NCI-H2081 treated with DMSO at 0.1 percent for 48 hours (cell line): ENCODE data around the gene OSM.

Source experiments
- DNase-seq: peaks from one replicate; lab custom pipeline; 2025; lab: John Stamatoyannopoulos, UW

The OSM gene

DNA sequence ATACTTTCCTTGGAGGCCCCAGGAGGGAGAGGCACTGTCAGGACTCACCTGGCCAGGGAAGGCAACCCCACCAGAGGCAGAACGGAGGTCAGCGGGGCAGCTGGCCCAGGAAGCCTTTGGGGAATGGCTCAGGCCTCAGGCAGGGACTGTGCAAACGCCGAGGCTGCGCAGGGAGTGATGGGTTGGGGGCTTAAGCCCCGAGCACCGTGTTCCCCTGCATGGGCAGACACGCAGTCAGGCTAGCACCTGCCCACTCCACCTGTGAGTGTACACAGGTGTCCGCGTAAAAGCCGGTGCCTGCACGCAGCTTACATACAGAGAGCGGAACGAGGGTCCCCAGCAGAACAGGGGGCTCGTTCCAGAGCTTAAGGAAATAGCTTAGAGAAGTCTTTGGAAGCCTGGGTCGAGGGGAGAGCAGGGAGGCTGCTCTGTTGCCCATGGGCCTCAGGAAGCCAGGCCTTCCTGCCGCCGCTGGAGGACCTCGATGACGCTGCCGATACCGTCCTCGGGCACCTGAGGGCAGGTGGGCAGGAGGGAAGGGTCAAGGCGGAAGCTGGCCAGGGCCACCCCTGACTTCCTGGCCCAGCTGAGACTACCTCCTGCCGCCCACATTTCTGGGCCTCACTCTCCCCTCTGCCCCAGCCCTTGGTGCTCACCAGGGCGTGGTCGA is 18.7 kb upstream of the OSM start:
- DNase-seq: no peak

DNA sequence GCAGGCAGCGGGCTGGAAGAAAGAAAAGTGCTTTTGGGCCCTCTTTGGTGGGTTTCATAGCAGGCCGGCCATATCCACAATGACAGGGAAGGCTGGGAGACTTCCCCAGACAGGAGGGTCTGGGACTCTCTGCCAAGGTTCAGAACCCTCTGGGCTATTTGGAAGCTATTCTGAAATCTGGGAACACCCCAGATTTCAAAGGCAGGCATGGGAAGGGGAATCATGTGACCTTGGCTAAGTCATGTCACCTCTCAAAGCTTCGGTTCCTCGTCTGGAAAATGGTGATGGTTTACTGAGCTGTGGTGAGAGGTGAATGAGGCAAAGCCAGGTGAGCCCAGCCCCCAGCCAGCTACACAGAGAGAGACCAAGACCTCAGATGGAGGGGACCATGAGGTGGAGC is 18.0 kb upstream of the OSM start:
- no peak for DNase-seq

DNA sequence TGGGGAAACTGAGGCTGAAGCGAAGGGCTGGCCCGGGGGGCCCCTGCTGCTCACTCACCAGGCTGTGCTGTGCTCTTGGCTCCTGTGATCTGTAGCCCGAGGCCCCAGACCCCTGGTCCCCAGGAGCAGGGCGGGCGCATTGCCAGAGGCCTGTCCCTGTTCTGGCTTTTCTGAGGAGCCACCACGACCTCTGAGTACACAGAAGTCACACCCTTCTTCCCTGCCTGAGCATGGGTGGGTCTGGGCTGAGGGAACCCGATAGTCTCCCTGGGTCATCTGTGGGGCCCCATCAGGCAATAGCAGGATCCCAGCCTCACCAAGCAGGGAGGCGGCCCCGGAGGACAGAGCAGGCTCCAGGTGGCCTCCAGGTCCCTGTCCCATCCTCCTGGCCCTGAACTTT is 17.5 kb upstream of the OSM start:
- no peak for DNase-seq

DNA sequence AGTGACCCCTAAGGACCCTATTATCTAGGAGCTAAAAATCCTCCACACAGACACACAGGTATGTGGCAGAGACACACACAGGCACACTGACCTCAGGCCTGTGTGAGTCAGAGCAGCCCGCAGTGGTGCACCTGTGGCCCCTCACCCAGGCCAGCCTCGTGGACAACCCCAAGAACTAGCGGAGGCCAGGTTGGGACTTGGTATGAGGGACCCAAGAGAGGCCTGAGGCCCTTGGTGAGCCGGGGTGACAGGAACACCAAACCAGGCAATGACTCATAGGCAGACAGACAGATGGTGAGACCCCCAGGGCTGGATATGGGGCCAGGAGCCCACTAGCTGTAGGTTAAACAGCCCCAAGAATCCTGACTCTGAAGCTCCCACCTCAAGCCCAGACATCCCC is 16.7 kb upstream of the OSM start:
- no peak for DNase-seq

DNA sequence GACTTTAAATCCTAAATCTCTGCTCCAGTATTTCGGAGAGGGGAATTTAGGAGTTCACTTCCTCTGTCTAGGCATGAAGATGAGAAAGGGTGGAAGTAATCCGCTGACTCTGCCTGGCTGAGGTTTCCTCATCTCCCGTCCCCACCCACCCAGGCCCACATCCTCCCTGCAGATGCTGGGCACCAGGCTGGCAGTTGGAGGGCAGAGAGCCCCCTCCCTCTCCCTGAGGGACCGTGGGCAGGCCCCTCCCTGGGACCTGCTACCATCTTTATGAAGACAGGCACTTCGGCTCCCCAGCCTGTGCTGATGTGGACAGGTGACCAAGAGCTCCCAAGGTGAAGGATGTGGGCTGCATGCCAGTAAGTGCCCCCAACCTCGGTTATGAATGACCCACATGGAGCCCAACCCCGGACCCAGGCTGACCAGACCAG is 16.0 kb upstream of the OSM start:
- no peak for DNase-seq

DNA sequence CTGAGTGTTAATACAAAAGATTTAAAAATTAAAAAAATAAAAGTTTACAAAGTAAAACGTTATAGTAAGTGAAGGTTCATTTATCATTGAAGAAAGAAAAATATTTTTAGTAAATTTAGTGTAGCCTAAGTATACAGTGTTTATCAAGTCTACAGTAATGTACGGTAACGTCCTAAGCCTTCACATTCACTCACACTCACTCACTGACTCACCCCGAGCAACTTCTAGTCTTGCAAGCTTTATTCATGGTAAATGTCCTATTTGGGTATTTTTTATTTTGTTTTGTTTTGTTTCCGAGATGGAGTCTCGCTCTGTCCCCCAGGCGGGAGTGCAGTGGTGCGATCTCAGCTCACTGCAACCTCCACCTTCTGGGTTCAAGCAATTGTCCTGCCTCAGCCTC is 13.9 kb upstream of the OSM start:
- DNase-seq: no peak

DNA sequence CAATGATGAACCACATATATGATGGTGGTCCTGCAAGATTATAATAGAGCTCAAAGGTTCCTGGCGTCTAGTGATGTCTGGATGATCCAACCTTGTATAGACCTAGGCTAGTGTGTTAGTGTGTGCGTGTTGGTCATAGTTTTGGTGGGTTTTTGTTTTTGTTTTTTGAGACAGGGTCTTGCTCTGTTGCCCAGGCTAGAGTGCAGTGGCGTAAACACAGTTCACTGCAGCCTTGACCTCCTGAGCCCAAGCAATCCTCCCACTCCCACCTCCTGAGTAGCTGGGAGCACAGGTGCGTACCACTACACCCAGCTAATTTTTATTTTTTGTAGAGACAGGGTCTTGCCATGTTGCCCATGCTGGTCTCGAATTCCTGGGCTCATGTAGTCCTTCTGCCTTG is 13.3 kb upstream of the OSM start:
- no peak for DNase-seq

DNA sequence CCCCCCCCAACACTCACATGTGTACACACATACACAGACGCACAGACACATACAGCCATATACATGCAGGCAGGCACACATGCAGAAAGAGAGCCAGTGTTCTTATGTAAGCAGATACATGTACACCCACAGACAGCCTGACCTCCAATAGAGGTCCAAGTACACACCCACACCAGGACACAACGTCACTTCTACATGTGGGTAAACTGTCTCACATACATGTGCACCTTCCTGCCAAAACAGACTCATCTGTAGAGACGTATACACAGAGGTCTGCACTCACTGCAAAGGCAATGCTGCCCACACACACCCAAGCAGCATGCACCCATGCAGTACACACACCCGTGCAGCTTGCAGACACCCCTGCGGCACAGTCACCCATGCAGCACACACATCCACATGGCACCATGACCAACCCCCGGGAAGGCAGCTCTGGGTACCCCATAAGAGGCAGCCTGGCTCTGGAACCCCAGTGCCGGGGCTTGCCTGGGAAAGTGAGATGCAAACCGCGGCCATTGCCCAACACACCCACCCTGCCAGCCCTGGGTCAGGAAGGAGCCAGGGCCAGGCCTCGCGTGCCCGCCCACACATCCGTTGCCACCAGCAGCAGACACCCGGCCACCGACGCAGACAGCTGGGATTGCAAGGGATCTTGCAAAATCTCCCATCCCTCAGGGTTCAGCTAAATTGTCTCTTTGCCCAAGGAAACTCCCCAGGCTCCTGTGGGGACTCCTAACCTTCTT is 12.6 kb upstream of the OSM start:
- DNase-seq: no peak

DNA sequence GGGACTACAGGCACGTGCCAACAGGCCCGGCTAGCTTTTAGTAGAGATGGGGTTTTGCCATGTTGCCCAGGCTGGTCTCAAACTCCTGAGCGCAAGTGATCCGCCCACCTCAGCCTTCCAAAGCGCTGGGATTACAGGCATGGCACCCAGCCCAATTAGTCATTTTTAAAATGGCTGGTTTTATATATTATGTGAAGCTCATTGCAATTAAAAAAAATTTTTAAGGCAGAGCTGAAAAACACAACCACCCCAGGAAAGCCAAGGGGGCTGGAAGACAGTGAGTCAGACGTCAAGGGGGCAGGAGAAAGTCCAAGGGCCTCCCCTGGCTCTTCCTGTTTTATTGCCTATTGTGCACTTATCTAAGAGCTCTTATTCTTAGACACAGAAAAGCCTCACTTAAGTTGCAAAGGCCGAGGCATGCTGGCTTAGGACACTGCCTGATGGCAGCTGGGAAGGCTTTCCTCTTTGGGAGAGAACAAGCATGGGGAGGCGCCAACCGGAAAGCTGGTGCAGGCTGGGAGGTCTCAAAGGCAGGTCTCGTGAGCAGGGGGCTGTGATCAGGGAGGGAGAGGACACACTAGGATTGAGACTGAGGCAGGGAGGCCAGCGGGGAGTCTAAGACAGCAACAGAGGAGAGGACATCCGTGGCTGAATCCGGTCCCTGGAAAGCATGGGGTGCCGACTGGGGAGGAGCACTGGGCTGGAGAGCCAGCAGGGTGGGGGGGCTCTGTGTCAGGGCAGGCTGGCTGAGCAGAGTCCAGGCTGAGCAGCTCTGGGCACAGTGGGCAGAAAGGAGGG is 11.1 kb upstream of the OSM start:
- no peak for DNase-seq

DNA sequence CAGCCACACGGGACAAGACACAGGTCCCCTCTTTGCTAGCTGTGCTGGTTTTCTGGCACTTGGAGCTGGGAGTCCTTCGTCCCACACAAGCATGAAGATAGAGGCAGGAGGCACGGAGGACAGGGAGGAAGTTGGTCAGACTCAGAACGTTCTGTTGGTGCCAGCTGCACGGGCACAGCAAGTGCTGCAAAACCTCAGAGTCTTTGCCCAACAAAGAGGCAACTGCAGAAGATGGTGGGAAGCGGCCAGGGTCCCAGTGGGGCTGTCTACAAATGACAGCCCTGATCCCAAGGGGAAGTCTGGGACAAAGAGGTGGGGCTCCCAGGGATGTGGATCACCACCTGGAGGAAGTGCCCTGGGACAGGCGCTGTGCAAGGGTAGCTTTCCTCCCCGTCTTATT is 9.4 kb upstream of the OSM start:
- DNase-seq: no peak

DNA sequence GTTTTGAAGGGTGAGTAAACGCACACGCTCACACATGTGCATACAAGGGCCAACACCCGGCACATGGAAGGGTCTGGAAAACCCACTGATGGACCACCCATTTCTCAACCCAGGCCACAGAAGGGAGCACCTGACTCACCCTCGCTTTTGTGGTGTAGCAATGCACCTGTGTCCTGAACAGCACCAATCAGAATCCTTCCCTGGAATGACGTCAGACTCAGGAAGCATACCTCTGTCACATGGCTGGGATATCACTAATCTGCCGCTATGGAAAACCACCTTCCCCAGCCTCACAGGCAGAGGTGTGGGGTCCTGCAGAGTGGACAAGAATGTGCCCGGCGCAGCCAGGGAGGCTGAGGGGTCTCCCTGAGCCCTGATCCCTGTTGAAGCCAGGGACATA is 9.0 kb upstream of the OSM start:
- no peak for DNase-seq

DNA sequence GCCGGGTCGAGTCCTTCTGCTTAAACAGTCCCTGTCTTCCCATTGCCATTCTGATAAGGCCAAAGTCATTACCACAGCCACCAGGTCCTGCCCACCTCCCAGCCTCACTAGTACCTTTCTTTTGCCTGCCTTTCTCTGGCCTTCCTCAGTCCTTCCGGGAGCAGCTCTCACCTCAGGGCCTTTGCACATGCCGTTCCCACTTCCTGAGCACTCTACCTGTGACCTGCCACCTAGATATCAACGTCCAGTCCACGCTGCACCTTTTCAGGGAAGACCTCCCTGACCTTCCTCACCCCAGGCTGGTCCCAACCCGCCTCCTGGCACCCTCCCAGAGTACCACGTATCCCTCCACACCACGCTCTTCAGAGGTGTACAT is 7.8 kb upstream of the OSM start:
- no peak for DNase-seq

DNA sequence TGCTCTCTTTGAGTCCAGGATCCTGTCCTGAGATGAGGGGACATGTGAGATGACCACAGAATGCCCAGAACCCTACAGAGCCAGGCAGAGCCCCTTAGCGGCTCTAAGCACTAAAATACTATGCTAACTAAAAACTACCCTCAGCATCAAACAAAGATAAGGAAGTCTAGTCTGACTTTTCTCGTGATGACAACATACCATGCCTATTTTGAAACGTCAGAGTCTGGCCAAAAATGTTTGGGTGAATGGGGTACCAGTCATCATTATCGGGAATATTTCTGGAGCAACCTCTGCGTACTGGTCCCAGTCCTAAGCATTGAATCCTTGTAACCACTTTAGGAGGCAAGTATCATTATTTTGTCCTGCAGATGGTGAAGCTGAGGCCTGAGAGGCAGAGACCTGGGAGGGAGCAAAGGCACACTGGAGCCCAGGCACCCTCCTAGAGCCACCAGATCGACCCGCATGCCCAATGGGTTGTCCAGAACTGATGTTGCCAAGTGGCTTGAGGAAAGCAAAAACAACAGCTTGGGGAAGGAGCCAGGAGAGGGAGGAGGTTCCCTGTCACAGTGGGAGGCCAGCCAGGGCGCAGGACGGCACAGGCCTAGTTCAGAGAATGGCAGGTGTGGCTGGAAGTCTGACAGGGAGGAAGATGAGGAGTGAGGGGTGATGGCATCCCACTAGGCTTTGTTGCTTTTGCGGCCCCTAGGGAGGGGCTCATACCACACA is 7.2 kb upstream of the OSM start:
- no peak for DNase-seq

DNA sequence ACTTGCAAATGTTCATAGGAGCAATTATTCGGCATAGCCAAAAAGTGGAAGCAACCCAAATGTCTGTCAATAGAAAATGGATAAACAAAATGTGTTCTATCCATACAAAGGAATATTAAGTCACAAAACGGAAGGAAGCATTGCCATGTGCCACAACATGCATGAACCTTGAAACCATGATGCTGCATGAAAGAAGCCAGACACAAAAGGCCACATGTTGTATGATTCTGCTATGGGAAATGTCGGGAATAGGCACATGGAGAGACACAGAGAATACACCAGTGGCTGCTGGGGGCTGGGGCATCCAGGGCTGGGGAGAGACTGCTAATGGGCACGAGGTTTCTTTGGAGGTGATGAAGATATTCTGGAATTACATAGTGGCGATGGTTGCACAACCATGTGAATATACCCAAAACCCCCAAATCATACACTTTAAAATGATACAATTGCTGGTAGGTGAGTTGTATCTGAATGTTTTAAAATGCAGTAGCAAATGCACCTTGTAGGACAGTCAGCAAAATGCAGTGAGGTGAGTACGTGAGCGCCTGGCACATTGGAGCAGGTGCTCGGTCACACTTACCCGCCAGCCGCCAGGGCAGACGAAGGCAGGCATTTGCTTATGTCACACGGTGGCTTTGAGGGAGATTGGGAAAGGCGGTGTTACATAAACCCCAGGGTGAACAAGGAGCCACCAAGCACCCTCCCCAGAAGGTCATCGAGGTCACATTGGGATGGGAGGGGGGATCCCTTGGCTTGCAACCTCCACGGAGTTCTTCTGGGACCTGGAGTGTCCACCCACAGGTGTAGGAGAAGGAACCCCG is 6.3 kb upstream of the OSM start:
- no peak for DNase-seq

DNA sequence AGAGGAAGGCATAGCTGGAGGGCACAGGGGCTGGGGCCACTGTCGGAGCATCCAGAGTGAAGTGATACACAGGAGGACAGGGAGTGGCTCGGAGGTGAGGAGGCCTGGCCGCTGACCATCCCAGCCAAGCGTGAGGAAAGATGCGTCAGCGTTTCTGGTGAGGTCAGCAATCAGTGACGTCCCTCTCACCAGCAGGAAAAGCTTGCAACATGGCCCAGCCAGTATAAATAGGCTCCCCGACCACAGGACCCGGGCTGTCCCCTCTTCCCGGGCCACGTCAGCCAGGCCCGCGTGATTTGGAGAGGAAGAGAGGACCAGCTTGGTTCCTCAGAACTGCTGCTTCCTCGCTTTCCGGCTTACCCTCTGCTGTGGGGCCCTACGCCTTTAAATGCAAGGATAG is 4.2 kb upstream of the OSM start:
- DNase-seq: no peak

DNA sequence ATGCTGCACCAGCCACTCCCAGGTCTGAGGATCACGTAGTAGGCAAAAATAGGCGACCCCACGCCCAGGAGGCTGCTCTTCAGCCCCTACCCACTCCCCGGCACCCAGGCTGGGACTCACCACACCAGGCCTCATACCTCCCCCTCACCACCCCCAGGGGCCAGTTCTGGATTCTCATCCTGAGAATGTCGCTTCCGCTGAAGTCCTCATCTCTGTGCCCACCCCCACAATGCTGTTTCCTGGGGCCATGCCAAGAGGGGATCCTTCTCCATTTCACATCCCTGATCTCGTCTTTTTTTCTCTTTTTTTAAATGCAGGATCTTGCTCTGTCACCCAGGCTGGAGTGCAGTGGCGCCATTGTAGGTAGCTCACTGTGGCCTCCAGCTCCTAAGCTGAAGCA is 1.7 kb upstream of the OSM start:
- DNase-seq: no peak

DNA sequence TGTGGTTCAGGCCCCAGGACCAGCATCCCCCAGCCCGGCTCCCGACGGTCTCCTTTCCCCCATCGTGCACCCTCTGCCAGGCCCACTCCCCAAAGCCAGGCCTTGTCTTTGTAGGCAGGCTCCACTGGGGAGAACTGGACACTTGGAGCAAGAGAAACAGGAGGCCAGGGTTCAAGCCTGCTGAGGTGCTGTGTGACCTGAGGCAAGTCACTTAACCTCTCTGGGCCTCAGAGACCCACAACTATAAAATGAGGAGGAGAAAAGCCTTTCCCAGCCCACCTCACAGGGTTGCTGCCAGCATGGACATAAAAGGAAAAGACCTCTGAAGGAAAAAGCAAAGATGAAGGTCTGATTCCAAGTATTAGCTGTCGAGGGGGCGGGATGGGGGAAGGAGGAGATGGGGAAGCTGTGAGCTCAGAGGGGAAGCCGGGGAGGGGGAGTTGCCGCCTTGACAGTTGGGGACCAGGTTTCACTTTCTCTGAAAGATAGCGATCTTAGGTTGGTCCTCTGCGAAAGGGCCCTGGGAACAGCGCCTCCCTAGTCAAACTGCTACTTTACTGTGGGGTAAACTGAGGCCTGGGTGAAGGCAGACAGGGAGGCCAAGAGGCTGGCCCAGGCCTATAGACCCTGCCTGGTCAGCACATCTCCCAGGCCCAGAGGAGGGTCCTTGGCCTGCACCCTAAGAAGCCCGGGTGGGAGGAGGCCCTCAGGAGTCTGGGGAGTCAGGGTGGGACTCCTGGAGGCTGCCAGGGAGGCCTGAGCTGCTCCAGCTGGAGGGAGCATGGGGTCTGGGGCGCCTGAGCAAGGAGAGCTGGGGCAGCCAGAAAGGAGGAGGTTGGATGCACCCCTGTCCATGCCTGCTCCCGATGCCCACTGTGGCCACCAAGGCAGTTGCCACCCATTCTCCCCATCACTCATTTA is 991 bp upstream of the OSM start:
- no peak for DNase-seq

DNA sequence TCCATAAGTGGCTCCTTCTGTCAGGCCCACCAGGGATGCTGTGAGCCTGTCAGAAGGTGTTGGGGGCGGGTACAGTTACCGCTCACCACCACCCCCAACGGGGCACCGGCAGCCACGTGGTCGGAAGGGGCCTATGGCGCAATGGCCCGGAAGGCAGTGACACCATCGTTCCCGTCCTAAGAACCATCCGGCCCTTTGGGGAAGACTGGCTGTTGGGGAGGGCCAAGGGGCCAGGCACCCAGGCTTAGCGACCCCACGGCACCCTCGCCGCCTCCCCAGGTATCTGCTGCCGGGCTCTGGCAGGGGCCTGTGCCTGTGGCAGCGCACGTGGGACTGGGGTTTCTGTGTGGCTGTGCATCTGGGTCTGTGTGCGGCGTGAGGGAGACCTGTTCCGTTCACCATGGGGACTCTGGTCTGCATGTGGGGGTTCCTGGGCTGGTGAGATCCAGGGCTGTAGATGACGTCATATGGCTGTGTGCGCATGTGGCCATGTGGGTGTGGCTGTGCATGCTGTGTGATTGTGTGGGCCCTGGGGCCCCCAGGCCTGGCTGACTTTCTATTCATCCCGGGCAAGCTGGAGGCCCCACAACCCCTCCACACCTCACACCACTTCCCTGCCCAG is 717 bp downstream of the OSM start:
- no peak for DNase-seq

DNA sequence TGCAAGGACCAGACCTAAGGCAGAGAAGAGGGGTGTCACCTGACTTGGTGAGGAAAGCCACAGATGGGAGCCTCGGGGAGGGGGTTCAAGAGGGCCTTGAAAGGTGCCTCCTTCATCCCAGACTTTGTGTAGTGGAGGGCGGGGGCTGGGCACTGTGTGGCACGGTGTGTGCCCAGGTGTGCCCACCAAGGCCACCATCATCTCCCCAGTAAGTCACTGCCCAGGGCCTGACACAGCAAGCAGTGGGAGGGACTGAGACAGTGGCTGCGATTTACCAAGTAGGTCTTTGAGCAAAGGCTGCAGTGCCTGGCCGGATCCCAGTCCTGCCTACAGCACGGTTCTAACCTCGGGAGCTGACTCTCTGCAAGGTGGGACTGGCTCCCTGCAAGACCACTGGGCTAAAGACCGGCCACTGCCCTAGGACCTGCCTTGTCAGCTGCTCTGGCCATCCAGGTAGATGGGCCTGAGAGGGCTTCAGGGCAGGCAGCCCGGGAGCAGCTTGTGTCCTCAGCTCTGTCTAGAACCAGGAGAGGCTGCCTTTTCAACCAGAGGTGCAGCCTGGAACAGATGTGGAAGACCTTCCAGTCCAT is 1.4 kb downstream of the OSM start:
- DNase-seq: no peak

DNA sequence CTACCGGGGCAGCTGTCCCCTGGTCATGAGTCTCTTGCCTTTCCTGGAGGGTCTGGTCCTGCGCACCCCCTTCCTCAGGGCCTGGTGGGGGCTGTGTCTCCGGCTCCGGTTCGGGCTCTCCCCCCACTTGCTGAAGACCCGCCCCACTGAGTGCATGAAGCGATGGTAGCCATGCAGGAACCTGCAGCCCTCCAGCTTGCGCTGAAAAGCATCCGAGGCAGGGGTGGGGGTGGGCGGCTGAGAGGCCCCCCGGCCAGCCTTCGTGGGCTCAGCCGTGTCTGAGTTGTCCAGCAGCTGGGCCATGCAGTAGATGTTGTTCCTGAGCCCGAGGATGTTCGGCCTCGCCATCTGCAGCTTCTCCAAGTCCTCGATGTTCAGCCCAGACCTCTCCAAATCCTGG is 2.8 kb downstream of the OSM start:
- DNase-seq: no peak
